HG02870 (cell line): ENCODE results near the gene SIMC1.

ENCODE experiments used
- ATAC-seq: cut with Tn5 transposase; IDR thresholded peaks from one replicate; pipeline ENCODE4 v1.9.1; 2021; ENCODE audit warnings: mild to moderate bottlenecking, moderate library complexity; ENCODE audit not compliant: unreplicated experiment

The SIMC1 gene

DNA sequence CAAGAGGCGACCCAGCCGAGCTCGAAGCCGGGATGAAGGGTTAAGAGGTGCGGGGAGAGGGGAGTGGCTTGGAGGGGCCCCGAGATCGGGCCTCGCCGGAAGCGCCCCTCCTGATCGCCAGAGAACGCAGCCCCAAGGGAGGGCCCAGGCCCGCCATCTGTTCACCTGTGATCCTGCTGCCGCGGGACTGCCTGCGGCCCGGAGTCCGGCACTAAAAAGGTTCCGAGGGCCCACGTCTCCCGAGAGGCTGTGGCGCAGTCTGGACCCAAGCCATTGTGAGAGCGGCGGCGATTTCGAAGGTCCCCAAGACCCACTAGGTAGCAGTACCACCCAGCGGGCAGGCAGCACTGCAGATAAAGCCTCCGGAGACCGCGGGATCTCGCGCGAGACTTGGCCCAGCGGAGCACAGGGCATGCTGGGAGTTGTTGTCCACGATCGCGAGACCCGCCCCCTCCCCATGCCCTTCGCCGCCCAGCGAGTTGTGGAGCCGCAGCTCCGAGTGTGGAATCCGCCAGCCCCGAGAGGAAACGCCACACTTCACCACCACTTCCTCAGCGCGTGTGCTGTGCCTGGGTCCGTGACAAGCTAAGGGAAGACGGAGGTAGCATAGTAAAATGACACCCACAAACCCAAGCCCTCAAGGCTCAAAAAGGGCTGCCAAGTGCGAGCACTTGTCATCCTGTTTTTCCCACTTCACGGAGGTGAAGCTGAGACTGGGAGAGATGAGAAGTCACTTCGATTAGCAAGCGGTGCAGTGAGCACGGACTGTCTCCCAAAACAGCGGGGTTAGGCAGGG lies 123.4 kb downstream of the SIMC1 start, which contains the start of gene KIAA1191:
Gene KIAA1191, minus strand, starts transcription at position 328 of the 796 bp plus-strand sequence. CDS start 2,256 bp downstream, outside the sequence.
- peak; percentile 80 for ATAC-seq

DNA sequence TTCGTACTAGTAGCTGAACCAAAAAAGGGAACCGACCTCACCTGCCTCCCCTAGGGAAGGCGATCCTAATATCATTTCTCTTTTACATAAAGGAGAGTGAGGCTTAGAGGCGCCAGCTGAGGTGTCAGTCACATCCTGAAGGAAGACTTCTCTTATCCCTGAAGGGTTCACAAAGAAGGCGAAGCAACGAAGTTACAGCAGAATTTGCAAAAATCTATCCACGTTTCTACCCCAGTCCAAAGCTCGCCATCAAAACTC lies 123.9 kb downstream of the SIMC1 start:
- peak; percentile 4 for ATAC-seq

DNA sequence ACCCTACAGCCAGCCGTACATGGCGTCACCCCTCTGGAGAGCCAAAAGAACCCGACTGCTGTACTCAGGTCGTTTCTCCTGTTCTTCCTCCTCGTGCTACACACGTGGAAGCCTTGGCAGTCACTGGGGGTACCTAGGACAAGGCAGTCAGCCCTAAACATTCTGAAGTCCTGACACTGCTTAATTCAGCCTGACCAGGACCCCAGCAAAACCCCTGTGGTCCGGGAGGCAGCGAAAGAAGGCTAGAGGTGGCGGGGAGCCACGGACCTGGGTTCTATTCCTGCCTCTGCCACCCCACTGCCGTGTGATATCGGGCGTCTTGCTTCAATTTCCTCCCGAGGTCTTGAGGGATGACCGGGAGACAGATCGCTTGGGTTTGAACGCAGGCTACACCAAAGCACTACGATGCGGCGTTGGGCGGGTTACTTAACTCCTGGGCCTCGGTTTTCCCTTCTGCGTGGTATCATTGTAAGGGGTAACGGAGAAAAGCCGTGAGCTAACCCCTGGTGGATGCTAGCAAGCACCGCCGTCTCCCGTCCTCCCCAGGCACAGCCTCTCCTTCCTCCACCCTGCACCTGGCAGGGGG lies 126.6 kb downstream of the SIMC1 start:
- no peak for ATAC-seq

DNA sequence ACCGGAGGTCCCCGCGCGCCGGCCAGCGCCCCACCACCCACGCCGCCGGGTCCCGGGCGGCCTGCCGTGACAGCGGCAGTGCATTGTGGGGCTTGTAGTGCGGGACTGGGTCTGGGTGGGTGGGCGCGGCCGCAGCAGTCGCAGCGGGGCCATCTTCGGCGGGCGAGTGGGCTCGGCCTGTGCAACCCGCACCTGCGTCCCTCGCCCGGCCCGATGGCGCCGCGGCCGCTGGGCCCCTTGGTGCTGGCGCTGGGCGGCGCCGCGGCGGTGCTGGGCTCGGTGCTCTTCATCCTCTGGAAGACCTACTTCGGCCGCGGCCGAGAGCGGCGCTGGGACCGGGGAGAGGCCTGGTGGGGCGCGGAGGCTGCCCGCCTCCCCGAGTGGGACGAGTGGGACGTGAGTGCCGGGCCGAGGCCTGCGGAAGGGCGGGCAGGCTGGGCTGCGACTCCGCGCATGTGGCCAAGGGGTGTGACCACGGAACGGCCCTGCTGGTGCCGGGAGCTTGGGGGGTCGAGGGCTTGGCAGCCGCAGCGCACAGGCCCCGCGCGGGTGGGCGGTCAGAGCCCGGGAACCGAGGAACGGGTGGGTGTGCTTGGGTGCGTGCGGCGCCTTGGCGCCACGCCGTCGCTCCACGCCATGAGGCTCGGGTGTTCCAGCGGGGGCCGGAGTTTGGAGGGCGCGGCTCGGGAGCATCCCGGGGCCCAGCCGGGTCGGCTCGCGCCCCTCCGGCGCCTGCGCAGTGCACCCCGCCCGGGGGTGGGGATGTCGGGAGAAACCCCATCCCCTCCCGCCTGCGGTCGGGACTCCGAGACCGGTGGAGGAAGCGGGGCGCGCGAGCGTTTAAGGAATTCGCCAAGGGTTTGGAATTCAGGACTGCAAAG lies 127.4 kb downstream of the SIMC1 start, which contains the start of gene ARL10:
Gene ARL10, plus strand, starts transcription at position 137 of the 881 bp plus-strand sequence. Its CDS starts 77 bp downstream, at position 214.
- no peak for ATAC-seq

DNA sequence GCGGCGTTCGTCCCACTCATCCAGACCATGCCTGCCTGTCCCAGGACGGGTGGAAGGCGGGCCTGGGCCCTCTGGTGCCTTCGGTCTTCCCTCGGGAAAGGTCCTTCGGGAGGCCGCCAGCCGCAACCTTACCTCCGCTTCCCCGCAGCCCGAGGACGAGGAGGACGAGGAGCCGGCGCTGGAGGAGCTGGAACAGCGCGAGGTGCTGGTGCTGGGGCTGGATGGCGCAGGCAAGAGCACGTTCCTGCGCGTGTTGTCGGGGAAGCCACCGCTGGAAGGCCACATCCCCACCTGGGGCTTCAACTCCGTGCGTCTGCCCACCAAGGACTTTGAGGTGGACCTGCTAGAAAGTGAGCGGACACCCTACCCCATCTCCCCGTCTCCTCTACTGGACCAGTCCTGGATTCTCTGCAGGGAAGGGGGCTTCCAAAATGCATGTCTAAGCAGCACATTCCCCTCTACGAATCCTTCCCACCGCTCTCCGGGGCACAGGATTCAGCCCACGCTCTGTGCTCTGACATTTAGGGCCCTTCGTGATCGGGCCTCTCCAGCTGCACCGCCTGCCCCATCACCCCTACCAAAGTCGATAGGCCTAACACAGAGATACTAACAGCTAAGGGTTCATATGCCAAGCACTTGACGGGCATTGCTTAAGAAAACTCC lies 128.1 kb downstream of the SIMC1 start:
- ATAC-seq: no peak

DNA sequence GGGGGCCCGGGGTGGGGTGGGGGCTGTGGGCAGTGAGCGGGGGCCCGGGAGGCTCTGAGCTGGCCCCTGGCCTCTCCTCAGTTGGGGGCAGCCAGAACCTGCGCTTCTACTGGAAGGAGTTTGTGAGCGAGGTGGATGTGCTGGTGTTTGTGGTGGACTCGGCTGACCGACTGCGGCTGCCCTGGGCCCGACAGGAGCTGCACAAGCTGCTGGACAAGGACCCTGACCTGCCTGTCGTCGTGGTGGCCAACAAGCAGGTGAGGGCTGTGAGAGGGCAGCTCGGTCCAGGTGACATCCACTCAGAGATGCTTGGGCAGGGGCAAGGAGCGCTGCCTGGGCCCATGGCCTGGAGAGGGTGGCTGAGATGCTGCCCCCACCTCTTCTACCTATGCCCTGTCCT lies 130.5 kb downstream of the SIMC1 start:
- ATAC-seq: no peak

DNA sequence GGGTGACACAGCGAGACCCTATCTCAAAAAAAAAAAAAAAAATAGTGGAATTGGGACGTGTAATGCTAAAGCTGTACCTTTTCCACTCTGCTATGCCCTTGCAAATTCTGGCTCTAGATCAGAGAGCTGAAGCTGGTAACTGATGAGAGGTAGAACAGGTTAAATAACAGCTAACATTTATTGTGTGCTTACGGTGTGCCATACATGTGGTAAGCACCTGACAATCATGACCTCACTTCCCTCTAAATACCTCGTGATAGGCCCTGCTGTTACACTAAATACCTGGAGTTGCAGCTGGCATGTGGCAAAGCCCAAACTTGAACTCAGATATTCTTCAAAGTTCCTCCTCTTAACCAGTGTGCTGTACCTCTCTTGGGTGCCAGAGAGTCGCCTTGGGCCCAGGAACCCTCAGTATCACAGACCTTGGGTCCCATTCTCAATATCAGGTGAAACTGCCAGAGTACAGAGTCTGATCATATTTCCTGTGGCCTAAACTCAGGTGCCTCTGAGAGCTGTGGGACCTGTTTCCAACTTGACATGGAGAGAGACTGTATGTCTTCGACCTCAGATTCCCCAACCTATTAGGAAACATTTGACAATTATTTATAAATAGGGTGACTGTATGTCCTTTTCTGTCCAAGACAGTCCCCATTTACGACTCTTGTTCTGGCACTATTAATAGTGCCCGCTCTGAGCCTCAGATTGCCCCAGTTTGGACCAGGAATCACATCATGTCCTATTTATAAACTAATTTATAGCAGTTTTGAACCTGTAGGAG lies 131.9 kb downstream of the SIMC1 start:
- ATAC-seq: no peak

DNA sequence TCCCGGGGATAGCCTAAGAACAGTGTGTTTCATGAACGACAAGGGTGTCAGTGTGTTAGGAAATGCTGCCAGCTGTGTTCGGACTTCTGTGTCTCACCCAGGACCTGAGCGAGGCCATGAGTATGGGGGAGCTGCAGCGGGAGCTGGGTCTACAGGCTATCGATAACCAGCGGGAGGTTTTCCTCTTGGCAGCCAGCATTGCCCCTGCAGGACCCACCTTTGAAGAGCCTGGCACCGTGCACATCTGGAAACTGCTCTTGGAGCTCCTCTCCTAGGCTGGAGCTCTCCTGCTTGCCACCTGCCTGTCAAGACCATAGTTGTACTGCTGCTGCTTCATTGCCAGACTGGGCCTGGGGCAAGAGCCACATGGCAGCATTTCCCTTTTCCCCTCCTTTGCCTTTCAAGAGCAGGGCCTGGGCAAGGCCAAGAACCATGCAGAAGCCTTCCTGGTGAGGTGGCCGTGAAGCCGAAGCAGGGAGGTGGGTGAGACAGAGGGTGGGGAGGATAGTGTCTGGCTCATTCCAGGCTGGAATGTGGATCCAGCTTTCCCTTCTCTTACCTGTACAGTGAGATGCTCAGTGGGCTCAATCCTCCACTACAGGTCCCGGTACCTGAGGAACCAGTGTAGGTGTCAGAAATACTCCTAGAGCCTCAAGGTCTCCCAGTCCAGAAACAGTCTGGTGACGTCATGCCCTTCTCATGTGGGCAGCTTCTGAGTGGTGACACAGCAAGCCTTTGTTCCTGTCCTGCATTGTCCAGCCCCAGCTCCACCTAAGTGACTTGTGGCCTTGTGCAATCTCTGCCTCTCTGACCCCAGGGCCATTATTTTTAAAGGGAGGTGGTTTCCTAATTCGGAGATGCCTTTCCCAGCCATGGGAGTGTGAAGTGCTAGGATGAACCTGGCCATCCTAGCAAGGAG lies 133.7 kb downstream of the SIMC1 start:
- no peak for ATAC-seq

DNA sequence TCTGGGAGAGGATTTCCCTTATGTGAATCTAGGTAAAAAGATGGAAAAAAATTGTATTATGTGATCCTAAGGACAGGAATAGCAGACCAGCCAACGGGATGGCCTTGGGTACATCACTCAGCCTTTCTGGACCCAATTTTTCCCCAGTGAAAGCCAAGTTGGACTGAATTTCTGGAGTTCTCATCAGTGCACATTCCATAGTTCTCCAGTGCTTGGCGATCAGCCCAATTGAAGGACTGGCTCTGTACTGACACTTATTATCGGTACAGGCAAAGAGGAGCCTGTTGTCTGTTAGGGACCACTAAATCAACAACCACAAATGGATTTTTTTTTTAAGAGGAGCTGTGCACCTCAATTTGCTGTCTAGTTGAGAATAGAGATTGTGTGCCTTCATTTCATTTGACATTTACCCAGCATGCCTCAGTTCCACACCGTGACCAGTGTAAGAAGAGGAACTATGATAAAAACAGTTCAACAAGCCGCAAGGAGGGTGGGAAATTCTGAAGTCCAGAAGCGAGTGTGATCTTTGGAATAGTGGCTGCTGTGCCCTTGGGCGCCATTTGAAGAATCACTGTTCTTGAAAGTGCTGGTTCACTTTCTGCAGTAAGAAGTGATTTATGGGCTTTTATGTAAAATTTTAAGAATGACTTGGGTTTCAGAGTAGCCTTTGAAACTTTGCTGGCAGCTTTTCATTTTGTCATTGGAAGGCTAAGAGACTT lies 135.0 kb downstream of the SIMC1 start:
- ATAC-seq: no peak

DNA sequence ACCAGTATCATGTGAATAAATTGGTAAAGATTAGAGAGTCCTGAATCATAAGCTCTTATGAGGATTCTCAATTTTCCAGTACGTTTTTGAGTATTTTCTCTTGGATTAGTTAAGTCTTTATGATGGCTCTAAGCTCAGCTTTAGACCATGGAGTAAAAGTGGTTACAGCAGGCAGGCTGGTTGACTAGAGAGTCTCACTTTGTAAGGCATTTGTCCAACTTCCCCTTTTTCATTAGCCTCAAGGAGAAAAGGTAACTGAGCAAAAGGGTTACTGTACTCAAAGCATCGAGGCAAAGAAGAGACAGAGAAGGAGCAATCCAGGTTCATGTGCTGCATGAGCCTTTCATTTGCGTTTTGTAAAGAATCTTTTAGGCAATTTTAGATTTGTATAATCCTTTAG lies 141.7 kb downstream of the SIMC1 start:
- ATAC-seq: no peak

DNA sequence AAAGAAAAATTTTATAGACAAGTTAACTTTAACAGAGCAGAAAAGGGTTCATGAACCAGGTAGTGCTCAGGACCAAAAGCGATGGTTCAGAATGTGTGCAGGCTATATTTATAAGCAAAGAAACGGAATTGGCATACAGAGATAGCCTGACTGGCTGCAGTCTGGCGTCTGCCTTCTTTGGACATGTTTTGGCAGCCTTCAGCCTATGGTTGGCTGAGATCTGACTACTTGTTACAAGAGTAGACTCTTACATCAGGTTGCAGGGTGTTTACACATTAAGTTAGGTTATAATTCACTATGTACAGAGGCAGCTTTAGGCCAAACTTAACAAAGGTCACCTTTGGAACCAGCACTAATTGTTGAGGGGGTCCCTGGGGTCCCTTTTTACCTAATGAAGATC lies 143.2 kb downstream of the SIMC1 start:
- no peak for ATAC-seq

DNA sequence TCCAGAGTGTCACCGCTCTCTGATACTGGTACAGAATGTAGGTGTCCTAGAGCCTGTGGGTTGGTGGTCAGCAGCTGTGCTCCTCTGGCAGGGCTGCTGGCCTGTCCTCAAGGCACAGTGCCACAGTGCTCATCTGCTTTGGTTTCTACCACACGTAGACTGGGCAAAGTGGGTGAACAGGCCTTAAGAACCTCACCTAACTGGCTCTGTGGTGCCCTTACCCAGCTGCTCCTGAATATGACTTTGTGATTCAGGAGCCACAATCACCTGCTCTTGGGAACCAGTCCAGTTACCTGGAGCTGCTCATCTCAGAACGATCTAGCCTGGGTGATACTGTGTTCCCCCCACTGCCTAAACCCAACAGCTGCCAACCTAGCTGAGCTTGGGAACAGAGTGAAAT lies 143.8 kb downstream of the SIMC1 start:
- no peak for ATAC-seq

DNA sequence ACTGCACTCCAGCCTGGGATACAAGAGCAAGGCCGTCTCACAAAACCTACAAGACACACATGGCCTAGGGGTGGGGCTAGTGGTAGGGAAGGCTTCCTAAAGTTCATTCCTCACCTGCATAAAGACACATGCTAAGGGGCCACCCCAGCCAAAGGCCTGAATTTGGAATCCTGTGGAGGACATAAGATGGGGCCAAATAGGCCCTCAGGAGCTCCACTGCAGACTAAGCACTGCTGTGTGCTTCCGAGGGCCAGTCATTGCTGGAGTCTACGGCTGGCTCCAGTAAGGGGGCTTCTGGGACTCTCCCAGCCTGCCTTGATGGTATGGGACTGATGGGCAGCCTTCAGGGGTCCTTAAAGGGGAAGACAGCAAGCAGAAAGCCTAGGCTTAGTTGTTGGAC lies 144.5 kb downstream of the SIMC1 start:
- no peak for ATAC-seq

DNA sequence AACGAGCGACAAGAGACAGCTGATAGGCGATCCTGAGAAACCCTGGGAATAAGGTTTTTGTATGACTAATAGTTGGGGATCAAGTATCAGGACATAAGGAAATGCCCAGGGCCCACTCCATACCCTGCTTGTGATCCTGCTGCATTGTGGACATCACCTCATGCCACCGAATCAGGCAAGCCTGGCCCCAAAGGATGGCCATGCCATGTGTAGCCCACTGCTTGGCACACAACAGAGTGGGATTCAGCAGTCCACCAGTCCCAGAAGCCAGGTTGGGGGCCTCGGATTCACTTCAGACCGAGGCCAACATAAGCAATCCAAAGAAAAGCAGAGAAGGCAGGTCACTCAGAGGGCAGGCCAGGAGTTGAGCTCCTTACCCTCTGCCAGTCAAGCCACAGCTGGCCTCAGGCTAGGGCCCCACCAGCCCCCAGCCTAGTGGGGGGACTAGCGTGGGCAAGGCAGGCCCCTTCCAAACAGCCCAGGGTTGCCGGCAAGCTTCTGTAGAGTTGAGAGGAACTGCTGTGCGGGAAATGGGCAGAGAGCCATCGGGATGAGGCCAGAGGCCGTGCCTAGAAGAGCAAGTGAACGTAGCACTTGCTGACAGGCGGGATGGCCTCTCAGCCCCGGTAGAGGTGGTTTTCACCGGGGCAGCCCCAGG lies 145.2 kb downstream of the SIMC1 start:
- ATAC-seq: no peak

DNA sequence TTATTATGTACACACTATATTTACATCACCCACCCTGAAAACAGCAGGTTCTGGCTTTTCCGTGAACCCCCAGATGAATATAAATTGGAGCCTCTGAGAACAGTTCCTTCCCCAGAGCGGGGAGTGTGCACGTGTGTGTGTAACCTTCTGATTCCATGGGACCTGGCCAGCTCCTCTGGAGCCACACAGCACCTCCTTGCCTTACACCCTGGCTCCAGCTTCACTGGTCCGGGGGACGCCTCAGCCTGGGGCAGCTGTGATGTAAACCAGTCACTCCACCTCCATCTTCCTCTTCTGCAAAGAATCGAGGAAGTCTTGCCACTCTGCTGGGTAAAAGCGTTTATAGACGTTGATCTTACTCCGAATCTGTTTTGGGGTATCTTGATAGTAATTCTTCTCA lies 145.7 kb downstream of the SIMC1 start:
- ATAC-seq: no peak

DNA sequence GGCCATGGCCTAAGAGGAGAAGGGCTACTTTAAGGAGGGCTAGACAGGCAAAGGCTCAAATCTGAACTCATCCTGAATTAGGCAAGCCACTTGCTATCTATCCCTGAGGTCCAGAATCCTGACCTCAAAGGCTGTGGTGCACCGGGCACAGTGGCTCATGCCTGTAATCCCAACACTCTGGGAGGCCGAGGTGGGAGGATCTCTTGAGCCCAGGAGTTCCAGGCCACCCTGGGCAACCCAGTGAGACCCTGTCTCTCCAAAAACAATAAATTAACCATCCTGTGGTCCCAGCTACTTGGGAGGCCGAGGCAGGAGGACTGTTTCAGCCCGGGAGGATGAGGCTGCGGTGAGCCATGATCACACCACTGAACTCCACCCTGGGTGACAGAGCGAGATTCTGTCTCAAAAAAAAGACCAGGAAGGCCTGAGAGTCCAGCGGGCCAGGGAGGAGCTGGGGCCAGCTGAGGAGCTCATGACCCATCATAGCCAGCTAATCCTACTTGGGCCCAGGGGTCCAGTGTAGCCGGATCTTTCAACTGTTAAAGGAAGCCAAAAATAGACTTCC lies 146.2 kb downstream of the SIMC1 start:
- ATAC-seq: no peak

DNA sequence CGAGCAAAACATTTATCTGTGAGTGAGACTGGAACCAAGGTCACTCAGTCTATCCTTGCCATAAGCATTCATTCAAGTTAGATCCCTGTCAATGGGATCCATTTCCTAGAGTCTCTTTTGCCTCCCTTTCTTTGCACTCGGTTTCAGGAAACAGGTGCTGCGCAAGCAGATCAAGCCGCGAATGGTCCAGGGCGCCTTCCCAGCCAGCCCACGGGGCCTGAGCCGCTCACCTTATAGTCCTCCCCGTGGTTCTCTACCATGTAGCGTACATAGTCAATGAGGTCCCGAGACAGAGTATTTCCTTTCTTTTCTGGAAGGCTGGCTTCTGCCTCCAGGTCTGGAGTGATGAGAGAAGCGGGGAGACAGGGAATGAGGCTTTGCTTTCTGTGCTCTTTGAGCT lies 146.8 kb downstream of the SIMC1 start:
- no peak for ATAC-seq

DNA sequence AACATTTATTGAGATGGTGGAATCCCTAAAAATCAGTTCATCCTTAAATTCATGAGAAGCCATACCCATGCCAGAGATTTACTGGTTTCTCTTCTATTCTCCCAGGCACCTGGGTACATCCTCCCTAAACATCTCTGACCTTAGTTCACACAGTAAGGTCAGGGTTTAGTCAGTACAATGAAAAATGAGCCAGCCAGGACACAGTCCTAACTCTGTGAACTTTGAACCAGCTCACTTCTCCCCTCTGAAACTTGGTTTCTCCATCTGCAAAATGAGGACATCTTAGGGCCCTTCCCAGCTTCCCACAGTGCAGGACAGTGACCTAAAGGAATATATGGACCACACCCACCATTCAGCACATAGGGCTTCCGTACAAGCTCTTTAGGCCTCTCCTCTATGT lies 148.3 kb downstream of the SIMC1 start:
- no peak for ATAC-seq
